H9 (cell line): ENCODE data around the gene NMUR1. TPM values are rescaled to one million over a fixed set of nuclear protein-coding genes. Genes with fewer than 3 reads are reported as not detected.

ENCODE experiments used
- DNase-seq: peaks from one replicate; pipeline ENCODE4 v3.0.0-alpha.2; 2017
- H2AFZ ChIP-seq: one replicate; pipeline ENCODE4 v1.6.1; 2013; ENCODE audit warnings: mild to moderate bottlenecking, low read length, control low read depth, moderate library complexity
- H2AK5ac ChIP-seq: 2 replicates; pipeline ENCODE4 v1.6.1; 2013; ENCODE audit warnings: low read length, control low read depth, mixed read lengths; ENCODE audit not compliant: insufficient read length
- H2BK120ac ChIP-seq: one replicate; pipeline ENCODE4 v1.6.1; 2013; ENCODE audit warnings: low read depth, mild to moderate bottlenecking, low read length, control low read depth, inconsistent platforms; ENCODE audit not compliant: poor library complexity, severe bottlenecking
- H2BK12ac ChIP-seq: 2 replicates; pipeline ENCODE4 v1.6.1; 2013; ENCODE audit warnings: low read length, control low read depth, mixed read lengths, low read depth; ENCODE audit not compliant: insufficient read length
- H2BK15ac ChIP-seq: 2 replicates; pipeline ENCODE4 v1.6.1; 2013; ENCODE audit warnings: low read depth, low read length, control low read depth
- H2BK20ac ChIP-seq: one replicate; pipeline ENCODE4 v1.6.1; 2013; ENCODE audit warnings: low read depth, mild to moderate bottlenecking, low read length, control low read depth, inconsistent platforms; ENCODE audit not compliant: poor library complexity, severe bottlenecking
- H2BK5ac ChIP-seq: 2 replicates; pipeline ENCODE4 v1.6.1; 2013; ENCODE audit warnings: low read length, control low read depth, mixed read lengths; ENCODE audit not compliant: insufficient read length
- H3K14ac ChIP-seq: 2 replicates; pipeline ENCODE4 v1.6.1; 2013; ENCODE audit warnings: low read length, control low read depth; ENCODE audit not compliant: insufficient read depth
- H3K18ac ChIP-seq: 2 replicates; pipeline ENCODE4 v1.6.1; 2013; ENCODE audit warnings: low read depth, mild to moderate bottlenecking, mixed read lengths, low read length, control low read depth; ENCODE audit not compliant: insufficient read length
- H3K23ac ChIP-seq: 2 replicates; pipeline ENCODE4 v1.6.1; 2013; ENCODE audit warnings: low read length, control low read depth, mixed read lengths, low read depth; ENCODE audit not compliant: insufficient read length
- H3K23me2 ChIP-seq: 2 replicates; pipeline ENCODE4 v1.6.1; 2013; ENCODE audit warnings: low read depth, mild to moderate bottlenecking, mixed read lengths, low read length, control low read depth; ENCODE audit not compliant: insufficient read length, poor library complexity, severe bottlenecking
- H3K27ac ChIP-seq: 2 replicates; pipeline ENCODE4 v1.5.1; 2013; ENCODE audit warnings: low read length, control low read depth, mixed read lengths, low read depth; ENCODE audit not compliant: insufficient read length
- H3K27me3 ChIP-seq: 2 replicates; pipeline ENCODE4 v1.6.1; 2013; ENCODE audit warnings: low read length, control low read depth, inconsistent platforms; ENCODE audit not compliant: insufficient read depth
- H3K4ac ChIP-seq: 2 replicates; pipeline ENCODE4 v1.6.1; 2013; ENCODE audit warnings: low read depth, mild to moderate bottlenecking, control low read depth, inconsistent platforms, low read length, moderate library complexity
- H3K4me1 ChIP-seq: 2 replicates; pipeline ENCODE4 v1.6.1; 2013; ENCODE audit warnings: low read length, control low read depth, inconsistent platforms; ENCODE audit not compliant: insufficient read depth
- H3K4me2 ChIP-seq: 2 replicates; pipeline ENCODE4 v1.6.1; 2013; ENCODE audit warnings: low read length, control low read depth, mixed read lengths; ENCODE audit not compliant: insufficient read length, insufficient read depth
- H3K56ac ChIP-seq: 2 replicates; pipeline ENCODE4 v1.6.1; 2013; ENCODE audit warnings: low read depth, mild to moderate bottlenecking, mixed read lengths, low read length, control low read depth; ENCODE audit not compliant: insufficient read length
- H3K79me1 ChIP-seq: 2 replicates; pipeline ENCODE4 v1.6.1; 2013; ENCODE audit warnings: low read depth, mild to moderate bottlenecking, moderate library complexity, low read length, control low read depth, inconsistent platforms; ENCODE audit not compliant: insufficient read depth, poor library complexity, severe bottlenecking
- H3K79me2 ChIP-seq: 2 replicates; pipeline ENCODE4 v1.6.1; 2013; ENCODE audit warnings: low read length, control low read depth, inconsistent platforms; ENCODE audit not compliant: insufficient read depth
- H3K9ac ChIP-seq: 2 replicates; pipeline ENCODE4 v1.6.1; 2013; ENCODE audit warnings: low read length, control low read depth, mixed read lengths; ENCODE audit not compliant: insufficient read length; ENCODE audit errors: extremely low read depth
- H3K9me3 ChIP-seq: one replicate; pipeline ENCODE4 v1.6.1; 2013; ENCODE audit warnings: low read depth, low read length, inconsistent platforms; ENCODE audit not compliant: control insufficient read depth
- H3T11ph ChIP-seq: one replicate; pipeline ENCODE4 v1.6.1; 2013; ENCODE audit warnings: mild to moderate bottlenecking, low read length, control low read depth, inconsistent platforms
- H4K20me1 ChIP-seq: one replicate; pipeline ENCODE4 v1.6.1; 2013; ENCODE audit not compliant: control insufficient read depth, insufficient read length, insufficient read depth
- H4K5ac ChIP-seq: 2 replicates; pipeline ENCODE4 v1.6.1; 2013; ENCODE audit warnings: low read depth, mild to moderate bottlenecking, mixed read lengths, low read length, control low read depth; ENCODE audit not compliant: insufficient read length
- H4K8ac ChIP-seq: replicated peaks from 2 replicates; pipeline ENCODE4 v1.6.1; 2013; ENCODE audit warnings: low read length, control low read depth, mixed read lengths, low read depth; ENCODE audit not compliant: insufficient read length
- H4K91ac ChIP-seq: 2 replicates; pipeline ENCODE4 v1.6.1; 2013; ENCODE audit warnings: low read depth, mild to moderate bottlenecking, moderate library complexity, mixed read lengths, low read length, control low read depth; ENCODE audit not compliant: insufficient read length
- H3K27ac Mint-ChIP-seq, 3 experiments: 2 replicates in 2 of 3; 3 replicates in 1 of 3; pipeline ENCODE4 v1.8.0; 2020 to 2021; ENCODE audit warnings: mixed read lengths in 3 of 3, mild to moderate bottlenecking in 1 of 3, moderate library complexity in 1 of 3
- H3K27me3 Mint-ChIP-seq: 2 replicates; pipeline ENCODE4 v1.8.0; 2021; ENCODE audit warnings: low read depth, mild to moderate bottlenecking, moderate library complexity, mixed read lengths
- H3K36me3 Mint-ChIP-seq, 3 experiments: 2 replicates in 2 of 3; 3 replicates in 1 of 3; pipeline ENCODE4 v1.8.0; 2020 to 2021; ENCODE audit warnings: low read depth in 3 of 3, mixed read lengths in 3 of 3; ENCODE audit not compliant: insufficient read depth in 1 of 3
- H3K4me1 Mint-ChIP-seq, 2 experiments: 2 replicates each; pipeline ENCODE4 v1.8.0; 2020; ENCODE audit warnings: mixed read lengths in 2 of 2
- H3K4me3 Mint-ChIP-seq, 2 experiments: 2 replicates in 1 of 2; 3 replicates in 1 of 2; pipeline ENCODE4 v1.8.0; 2020 to 2021; ENCODE audit warnings: mild to moderate bottlenecking in 2 of 2, mixed read lengths in 2 of 2, moderate library complexity in 1 of 2
- H3K9me3 Mint-ChIP-seq, 2 experiments: 2 replicates in 1 of 2; 3 replicates in 1 of 2; pipeline ENCODE4 v1.8.0; 2020; ENCODE audit warnings: mild to moderate bottlenecking in 2 of 2, mixed read lengths in 2 of 2, moderate library complexity in 1 of 2
- total RNA-seq: library from RNA; stranded (reverse); gene quantifications from 2 replicates; pipeline ENCODE4 v1.2.1, GENCODE V29; 2021
- TF ChIP-seq, protein P1 (sequence below): fragments of 200-600 bp; sonication (generic); conservative IDR thresholded peaks from 3 replicates; pipeline ENCODE4 v1.8.0; 2021; ENCODE audit warnings: antibody characterized with exemption, mild to moderate bottlenecking

NMUR1 gene
- total RNA-seq, 1 experiment from 2014 or later: 0.20 TPM

- no peak for DNase-seq
- H3K9me3 ChIP-seq: no peaks in the 10 kb centered on the region
- H3K23me2 ChIP-seq: no peaks in the 10 kb centered on the region
- no peak overlapping the region for H3T11ph ChIP-seq
- no peak overlapping the region for H4K8ac ChIP-seq
- no peak overlapping the region for H2BK12ac ChIP-seq
- no peak overlapping the region for H2BK120ac ChIP-seq
- no peak overlapping the region for H3K9ac ChIP-seq
- H3K18ac ChIP-seq: no peak overlapping the region
- H3K4ac ChIP-seq: no peak overlapping the region
- no peak overlapping the region for H2AK5ac ChIP-seq
- no peak overlapping the region for H2BK5ac ChIP-seq
- H2BK15ac ChIP-seq: no peak overlapping the region
- no peak overlapping the region for H3K56ac ChIP-seq
- no peak overlapping the region for H3K23ac ChIP-seq
- H3K79me1 ChIP-seq: no peaks in the 10 kb centered on the region
- no peaks in the 10 kb centered on the region for H3K27me3 ChIP-seq
- H3K27ac ChIP-seq: no peak overlapping the region
- no peaks in the 10 kb centered on the region for H3K4me1 ChIP-seq
- no peak overlapping the region for H4K91ac ChIP-seq
- no peaks in the 10 kb centered on the region for H3K79me2 ChIP-seq
- Mint-ChIP-seq H3K4me1 (no peaks in the 10 kb centered on the region), H3K9me3 (no peaks in the 10 kb centered on the region), H3K27ac (no peak overlapping the region; a peak in 1 of 7 replicates), H3K27me3 (no peaks in the 10 kb centered on the region), H3K36me3 (peaks cover 7 to 33% (median 21%) of the 10 kb centered on the region in 3 experiments), H3K4me3 (no peak overlapping the region)
- no peaks in the 10 kb centered on the region for H4K20me1 ChIP-seq
- H2BK20ac ChIP-seq: no peak overlapping the region
- no peak overlapping the region for H3K14ac ChIP-seq
- TF ChIP-seq, protein P1, sequence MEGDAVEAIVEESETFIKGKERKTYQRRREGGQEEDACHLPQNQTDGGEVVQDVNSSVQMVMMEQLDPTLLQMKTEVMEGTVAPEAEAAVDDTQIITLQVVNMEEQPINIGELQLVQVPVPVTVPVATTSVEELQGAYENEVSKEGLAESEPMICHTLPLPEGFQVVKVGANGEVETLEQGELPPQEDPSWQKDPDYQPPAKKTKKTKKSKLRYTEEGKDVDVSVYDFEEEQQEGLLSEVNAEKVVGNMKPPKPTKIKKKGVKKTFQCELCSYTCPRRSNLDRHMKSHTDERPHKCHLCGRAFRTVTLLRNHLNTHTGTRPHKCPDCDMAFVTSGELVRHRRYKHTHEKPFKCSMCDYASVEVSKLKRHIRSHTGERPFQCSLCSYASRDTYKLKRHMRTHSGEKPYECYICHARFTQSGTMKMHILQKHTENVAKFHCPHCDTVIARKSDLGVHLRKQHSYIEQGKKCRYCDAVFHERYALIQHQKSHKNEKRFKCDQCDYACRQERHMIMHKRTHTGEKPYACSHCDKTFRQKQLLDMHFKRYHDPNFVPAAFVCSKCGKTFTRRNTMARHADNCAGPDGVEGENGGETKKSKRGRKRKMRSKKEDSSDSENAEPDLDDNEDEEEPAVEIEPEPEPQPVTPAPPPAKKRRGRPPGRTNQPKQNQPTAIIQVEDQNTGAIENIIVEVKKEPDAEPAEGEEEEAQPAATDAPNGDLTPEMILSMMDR: no peak
- H4K5ac ChIP-seq: no peak overlapping the region
- H3K4me2 ChIP-seq: no peak overlapping the region
- H2AFZ ChIP-seq: no peak overlapping the region
Measured at GRCh38 chr2:231502596-231502995, 27.6 kb downstream of the NMUR1 start.
